HS-27A (cell line): ENCODE results near the gene UGT1A10.
"Not testable (repeated sequence)": the region's sequence is repeated elsewhere in the genome, so short reads cannot be mapped to it uniquely, and the experiment has no call there.

Experiments used
- DNase-seq: peaks from one replicate; pipeline ENCODE4 v3.0.0-alpha.2; 2012; ENCODE audit warnings: low read depth, missing footprints

UGT1A10 gene

DNA sequence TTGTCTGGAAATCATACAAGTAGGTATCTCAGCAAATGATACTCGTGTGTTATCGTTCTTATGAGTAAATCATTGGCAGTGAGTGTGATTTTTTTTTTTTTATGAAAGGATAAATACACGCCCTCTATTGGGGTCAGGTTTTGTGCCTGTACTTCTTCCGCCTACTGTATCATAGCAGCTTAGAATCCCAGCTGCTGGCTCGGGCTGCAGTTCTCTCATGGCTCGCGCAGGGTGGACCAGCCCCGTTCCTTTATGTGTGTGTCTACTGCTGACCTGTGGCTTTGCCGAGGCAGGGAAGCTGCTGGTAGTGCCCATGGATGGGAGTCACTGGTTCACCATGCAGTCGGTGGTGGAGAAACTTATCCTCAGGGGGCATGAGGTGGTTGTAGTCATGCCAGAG is at the start of gene UGT1A10:
Gene UGT1A10, plus strand, starts transcription at position 143 of the 400 bp plus-strand sequence. Its CDS starts 75 bp downstream, at position 218.
- DNase-seq: not testable (repeated sequence)

DNA sequence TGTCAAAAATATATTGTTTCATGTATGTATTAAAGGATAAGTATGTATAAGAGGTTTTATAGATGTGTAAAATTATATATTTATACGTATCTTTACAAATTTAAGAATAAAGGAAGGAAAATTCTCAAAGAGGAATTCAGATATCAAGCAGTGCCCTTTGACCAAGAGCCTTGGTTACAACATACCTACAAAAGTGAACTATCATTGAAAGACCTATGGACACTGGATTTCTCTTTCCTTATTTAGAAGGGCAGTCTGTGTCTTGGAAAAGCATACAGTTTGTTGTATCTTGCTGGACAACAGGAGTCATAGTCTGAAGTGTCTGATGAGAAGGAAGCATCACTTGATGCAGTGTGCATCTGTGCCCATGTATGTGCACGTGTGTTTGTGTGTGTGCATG is 47.8 kb upstream of the UGT1A10 start:
- DNase-seq: no peak

- DNase-seq: not testable (repeated sequence)
Observed at GRCh38 chr2:233592706-233593105, 43.5 kb upstream of the UGT1A10 start.

DNA sequence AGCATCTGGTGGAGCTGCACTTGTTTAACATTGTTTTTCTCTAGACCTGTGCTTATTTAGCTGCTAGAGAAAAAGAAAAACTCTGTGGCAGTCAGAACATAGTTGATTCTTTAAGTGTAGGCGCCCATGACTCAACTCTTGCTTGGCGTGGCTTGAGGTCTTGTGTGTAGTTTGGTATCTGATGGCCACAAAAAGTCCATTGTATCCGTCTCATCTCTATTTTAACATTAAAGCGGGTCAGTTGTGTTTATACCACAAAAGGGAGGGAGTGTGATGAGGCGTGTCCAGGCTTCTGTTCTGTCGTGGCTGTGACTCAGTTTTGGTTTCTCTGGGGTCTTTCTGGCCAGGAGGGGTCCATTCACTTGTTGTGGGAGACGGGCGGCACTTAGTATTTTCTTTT is 43.0 kb upstream of the UGT1A10 start:
- DNase-seq: no peak

- no peak for DNase-seq
Observed at GRCh38 chr2:233597522-233597921, 38.7 kb upstream of the UGT1A10 start.

DNA sequence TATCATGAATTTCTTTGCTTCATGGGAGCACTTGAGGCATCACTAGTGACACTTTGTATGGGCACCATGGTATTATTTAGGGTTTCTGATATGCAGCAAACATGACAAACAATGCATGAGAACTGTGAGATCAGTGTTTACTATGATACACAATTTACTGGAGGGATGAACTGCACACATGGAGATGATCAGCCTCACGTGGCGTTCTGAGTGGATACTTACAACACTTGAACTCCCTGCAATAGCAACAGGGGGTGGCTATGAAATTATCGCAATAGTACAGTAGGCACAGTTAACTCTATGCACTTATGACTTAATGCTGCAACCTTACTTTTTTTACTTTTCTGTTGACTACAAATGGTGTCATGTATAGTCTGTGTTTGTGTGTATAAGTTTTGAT is 37.3 kb upstream of the UGT1A10 start:
- no peak for DNase-seq

- DNase-seq: no peak
Observed at GRCh38 chr2:233600386-233600785, 35.9 kb upstream of the UGT1A10 start.

DNA sequence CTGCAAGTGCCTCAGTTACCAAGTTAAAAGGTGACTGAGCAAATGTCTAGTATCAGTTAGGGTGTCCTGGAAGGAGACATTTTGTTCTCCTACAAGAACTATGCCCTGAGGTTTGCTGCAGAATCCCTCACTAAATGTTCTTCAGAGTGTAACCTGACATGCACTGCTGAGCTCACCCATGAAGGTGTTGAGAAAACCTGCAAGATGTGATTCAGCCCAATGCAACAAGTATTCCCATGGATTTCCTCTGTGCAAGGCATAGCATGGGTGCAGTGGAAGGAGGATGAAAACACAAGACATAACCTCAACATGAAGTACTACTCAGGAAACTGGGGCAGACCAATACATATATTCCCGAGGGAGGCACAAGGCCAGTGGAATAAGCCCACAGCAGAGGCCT is 34.2 kb upstream of the UGT1A10 start:
- DNase-seq: no peak

GRCh38 chr2:233603520-233603919 is 32.7 kb upstream of the UGT1A10 start:
- no peak for DNase-seq

GRCh38 chr2:233604826-233605225 is 31.4 kb upstream of the UGT1A10 start:
- no peak for DNase-seq

DNA sequence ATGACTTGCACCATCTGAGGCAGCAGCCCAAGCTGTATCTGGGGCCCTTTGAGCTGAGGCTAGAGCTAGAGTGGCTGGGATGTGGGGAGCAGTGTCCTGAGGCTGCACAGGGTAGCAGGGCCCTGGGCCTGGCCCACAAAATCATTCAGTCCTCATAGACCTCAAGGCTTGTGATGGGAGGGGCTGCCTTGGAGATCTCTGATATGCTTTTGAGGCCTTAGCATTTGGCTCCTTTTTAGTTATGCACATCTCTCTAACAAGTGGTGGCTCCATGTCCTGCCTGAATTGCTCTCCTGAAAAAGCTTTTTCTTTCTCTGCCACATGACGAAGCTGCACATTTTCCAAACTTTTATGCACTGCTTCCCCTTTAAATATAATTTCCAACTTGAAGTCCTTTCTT is 30.6 kb upstream of the UGT1A10 start:
- no peak for DNase-seq

GRCh38 chr2:233611284-233611683 is 25.0 kb upstream of the UGT1A10 start:
- DNase-seq: no peak

DNA sequence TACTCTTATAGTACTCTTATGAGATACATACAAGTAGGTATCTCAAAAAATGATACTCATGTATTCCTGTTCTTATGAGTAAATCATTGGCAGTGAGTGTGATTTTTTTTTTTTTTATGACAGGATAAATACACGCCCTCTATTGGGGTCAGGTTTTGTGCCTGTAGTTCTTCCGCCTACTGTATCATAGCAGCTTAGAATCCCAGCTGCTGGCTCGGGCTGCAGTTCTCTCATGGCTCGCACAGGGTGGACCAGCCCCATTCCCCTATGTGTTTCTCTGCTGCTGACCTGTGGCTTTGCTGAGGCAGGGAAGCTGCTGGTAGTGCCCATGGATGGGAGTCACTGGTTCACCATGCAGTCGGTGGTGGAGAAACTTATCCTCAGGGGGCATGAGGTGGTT is 18.8 kb upstream of the UGT1A10 start, which contains the start of gene UGT1A8:
Gene UGT1A8, plus strand, starts transcription at position 158 of the 400 bp plus-strand sequence. Its CDS starts 75 bp downstream, at position 233.
- DNase-seq: not testable (repeated sequence)

DNA sequence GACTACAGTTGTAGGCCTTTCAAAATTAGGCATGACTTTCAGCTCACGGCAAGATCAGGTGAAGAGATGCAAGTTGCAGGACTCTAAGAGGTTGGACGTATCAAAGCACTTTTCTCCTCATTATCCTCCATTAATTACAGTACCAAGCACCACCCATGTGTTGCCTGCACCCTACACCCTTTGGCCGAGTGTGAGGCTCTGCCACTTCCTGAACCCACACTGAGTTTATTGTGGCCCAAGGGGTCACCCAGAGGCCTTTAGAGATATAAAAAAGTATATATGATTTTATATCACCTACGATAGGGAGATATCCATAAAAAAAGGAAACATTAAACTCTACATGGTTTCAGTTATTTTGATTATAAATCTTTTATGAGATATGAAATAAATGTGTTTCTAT is 16.0 kb upstream of the UGT1A10 start:
- DNase-seq: no peak

DNA sequence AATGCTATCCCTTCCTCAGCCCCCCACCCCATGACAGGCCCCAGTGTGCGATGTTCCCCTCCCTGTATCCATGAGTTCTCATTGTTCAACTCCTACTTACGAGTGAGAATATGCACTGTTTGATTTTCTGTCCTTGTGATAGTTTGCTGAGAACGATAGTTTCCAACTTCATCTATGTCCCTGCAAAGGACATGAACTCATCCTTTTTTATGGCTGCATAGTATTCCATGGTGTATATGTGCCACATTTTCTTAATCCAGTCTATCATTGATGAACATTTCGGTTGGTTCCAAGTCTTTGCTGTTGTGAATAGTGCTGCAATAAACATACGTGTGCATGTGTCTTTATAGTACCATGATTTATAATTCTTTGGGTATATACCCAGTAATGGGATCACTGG is 14.4 kb upstream of the UGT1A10 start:
- DNase-seq: not testable (repeated sequence)

- no peak for DNase-seq
Observed at GRCh38 chr2:233627331-233628025, 8.8 kb upstream of the UGT1A10 start.

- DNase-seq: no peak
Observed at GRCh38 chr2:233638836-233639235, 2.6 kb downstream of the UGT1A10 start.

DNA sequence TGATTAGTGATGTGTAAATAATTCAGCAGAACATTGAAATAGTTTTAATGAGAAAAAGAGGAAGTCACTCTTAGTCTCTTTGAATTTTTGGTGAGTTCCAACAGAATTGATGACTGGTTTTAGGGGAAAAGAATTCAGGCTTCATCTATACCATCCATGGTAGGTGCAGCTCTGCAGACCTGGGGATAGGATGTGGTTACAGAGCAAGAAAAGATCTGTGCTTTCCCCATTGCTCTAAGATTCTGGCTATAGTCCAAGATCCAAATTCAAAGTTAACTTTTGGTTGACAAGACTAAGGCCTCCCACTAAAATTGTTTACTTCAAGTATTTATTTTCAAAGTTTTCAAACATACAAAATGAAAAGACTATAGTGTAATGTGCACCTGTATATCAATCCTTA is 3.6 kb downstream of the UGT1A10 start:
- no peak for DNase-seq

GRCh38 chr2:233643128-233643527 is 6.9 kb downstream of the UGT1A10 start:
- no peak for DNase-seq

DNA sequence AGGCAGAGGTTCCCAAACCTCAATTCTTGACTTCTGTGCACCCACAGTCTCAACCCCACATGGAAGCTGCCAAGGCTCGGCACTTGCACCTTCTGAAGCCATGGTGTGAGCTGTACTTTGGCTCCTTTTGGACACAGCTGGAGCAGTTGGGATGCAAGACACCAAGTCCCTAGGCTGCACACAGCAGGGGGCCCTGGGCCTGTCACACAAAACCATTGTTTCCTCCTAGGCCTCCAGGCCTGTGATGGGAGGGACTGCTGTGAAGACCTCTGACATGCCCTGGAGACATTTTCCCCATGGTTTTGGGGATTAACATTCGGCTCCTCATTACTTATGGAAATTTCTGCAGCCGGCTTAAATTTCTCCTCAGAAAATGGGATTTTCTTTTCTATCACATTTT is 9.8 kb downstream of the UGT1A10 start:
- DNase-seq: not testable (repeated sequence)

- no peak for DNase-seq
Observed at GRCh38 chr2:233650981-233651380, 14.7 kb downstream of the UGT1A10 start.

DNA sequence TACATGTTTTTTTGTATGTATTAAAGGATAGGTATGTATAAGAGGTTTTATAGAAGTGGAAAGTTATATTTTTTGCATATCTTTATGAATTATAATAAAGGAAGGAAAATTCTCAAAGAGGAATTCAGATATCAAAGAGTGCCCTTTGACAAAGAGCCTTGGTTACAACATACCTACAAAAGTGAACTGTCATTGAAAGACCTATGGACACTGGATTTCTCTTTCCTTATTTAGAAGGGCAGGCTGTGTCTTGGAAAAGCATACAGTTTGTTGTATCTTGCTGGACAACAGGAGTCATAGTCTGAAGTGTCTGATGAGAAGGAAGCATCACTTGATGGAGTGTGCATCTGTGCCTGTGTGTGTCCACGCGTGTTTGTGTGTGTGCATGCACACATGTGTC is 15.2 kb downstream of the UGT1A10 start:
- no peak for DNase-seq

- DNase-seq: no peak
Observed at GRCh38 chr2:233654501-233654900, 18.3 kb downstream of the UGT1A10 start.

DNA sequence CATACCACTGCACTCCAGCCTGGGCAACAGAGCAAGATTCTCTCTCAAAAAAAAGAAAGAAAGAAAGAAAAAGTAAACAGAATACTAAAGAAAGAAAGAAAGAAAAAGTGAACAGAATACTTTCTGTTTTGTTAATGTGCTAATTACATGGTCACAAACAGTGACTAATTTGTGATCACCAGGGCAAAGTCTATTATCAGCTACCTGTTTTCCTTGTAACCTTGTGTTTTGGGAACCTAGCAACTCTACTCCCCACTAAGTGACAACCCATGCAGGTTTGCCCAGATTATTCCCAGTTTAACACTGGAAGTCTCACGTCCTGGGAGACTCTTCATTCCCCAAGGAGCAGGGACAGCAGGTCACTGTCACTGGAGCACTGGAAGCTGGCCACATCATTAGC is 18.8 kb downstream of the UGT1A10 start:
- no peak for DNase-seq
